Fibroblast of pulmonary artery (primary cell): Measurements from ENCODE around the gene SHB.

Source experiments
- DNase-seq: peaks from one replicate; pipeline ENCODE4 v3.0.0-alpha.2; 2010; ENCODE audit warnings: low read depth
- H3K4me3 ChIP-seq: replicated peaks from 2 replicates; pipeline ENCODE4 v1.5.1; 2011; ENCODE audit warnings: low read depth, mild to moderate bottlenecking, control low read depth, low read length, moderate library complexity
- TF ChIP-seq, protein P1 (sequence below): IDR thresholded peaks from 2 replicates; pipeline ENCODE4 v1.5.1; 2011; ENCODE audit warnings: mild to moderate bottlenecking, control low read depth, low read length, inconsistent platforms; ENCODE audit errors: missing control alignments

SHB gene

DNA sequence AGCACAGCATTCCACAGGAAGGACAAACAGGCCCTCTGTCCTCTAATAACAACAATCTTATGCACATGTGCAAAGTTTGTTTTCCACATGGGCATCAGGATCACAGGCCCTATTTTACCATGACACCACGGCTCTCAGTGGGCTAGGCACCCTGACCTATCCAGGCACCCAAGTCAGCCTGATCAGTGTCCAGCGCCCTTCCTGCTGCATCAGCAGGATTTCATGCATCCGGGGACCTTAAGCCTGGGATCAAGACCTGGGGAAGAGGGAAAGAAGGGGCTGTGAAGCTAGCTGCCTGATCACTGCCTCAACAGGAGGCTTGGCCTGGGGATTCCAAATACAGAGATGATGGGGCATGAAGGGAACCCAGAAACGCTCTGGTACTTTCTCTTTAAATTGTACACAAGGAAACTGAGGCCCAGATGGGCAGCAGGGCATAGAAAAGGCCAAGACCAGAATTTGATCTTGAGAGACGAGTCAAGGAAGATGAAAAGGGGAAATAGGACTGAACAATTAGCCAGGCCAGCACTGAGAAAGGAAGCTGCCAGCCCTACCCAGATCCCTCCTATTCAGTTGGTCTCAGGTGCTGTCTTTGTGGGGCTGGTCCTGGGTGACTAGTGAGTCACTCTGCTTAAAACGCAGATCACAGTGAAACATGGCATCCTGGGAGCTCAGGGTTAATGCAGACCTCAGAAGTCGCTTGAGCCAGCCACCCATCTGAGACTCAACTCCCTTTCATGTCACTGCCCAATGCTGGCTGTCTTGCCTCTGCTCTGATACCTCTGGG, 57.9 kb downstream of the SHB start:
- no peak for DNase-seq
- TF ChIP-seq, protein P1, sequence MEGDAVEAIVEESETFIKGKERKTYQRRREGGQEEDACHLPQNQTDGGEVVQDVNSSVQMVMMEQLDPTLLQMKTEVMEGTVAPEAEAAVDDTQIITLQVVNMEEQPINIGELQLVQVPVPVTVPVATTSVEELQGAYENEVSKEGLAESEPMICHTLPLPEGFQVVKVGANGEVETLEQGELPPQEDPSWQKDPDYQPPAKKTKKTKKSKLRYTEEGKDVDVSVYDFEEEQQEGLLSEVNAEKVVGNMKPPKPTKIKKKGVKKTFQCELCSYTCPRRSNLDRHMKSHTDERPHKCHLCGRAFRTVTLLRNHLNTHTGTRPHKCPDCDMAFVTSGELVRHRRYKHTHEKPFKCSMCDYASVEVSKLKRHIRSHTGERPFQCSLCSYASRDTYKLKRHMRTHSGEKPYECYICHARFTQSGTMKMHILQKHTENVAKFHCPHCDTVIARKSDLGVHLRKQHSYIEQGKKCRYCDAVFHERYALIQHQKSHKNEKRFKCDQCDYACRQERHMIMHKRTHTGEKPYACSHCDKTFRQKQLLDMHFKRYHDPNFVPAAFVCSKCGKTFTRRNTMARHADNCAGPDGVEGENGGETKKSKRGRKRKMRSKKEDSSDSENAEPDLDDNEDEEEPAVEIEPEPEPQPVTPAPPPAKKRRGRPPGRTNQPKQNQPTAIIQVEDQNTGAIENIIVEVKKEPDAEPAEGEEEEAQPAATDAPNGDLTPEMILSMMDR: no peak
- no peak overlapping the region for H3K4me3 ChIP-seq

DNA sequence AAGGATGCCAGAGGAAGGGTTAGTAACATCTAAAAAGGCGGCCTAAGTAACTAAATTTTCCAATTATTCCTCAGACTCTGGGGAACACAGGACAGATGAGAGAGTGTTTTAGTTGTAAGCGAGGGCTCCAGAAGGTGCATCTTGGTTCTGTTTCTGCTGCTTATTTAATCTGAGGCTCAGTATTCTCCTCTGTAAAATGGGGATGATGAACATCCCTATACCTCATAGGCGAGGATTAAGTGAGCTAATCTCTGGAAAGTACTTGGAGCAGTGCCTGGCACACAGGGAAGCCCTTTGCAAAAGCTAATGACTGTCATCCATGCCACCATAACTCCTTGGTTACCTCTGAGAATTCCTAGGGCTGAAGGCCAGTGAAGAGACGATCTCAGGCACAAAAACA, 59.0 kb downstream of the SHB start:
- TF ChIP-seq, protein P1: no peak
- DNase-seq: no peak
- H3K4me3 ChIP-seq: no peak overlapping the region

DNA sequence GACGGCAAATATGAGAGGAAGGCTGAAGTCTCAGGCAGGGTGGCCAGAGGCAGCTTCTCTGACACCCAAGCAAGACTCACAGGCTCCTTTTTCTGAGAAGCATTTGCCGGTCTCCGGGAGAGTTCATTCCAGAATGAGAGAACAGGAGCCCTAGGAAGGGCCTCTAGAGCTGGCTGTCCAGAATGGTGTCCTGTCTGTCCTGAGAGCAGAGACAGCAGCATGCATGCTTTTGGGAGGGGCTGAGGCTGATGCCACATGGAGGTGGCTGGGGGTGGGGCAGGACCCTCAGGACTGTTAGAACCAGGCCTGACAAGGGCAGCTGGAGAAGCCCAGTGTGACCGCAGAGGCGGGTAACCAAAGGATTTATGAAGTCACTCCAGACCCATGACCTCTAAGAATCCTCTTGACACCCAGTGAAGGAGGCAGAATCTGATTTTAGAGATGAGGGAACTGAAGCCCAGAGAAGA, 60.0 kb downstream of the SHB start:
- TF ChIP-seq, protein P1: no peak
- DNase-seq: no peak
- no peak overlapping the region for H3K4me3 ChIP-seq

DNA sequence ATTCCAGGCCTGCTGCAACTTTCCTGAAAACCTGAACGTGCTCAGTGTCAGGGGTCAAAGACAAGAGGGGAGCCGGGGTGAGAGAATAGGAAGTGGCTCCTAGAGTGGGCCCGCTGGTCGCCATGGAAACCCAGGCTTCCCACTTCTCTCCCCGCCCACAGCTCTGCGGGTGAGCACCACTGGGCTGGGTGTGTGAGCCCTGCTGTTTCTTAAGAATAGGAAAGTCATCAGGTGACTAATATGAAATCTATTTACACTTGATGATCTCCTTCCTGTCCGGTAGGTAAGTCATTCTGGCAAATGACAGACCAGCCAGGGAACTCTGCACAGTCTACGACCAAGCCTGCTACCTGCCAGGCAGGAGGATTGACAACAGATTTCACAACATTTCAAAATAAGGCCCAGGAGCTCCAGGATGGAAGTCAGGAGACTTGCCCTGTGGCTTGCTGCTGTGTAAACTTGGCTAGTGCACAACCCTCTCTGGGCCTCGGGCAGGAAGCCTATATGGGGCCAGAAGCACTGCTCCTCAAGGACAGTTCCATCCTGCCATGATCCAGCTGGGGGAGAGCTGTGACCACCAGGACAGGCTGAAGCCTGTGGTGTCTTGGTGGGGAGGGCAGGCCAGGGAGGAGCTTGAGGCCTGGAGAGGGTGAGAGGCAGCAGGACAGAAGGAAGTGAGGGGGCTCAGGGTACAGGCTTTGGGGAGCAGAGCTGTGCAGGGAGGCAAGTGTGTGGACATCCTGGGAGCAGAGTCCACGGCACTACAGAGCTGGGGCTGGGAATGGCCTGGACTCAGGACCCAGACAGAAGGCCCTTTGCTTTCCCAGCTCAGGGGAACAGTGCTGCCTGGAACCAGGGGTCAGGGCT, 60.6 kb downstream of the SHB start:
- DNase-seq: peak; percentile 82
- no peak overlapping the region for H3K4me3 ChIP-seq

DNA sequence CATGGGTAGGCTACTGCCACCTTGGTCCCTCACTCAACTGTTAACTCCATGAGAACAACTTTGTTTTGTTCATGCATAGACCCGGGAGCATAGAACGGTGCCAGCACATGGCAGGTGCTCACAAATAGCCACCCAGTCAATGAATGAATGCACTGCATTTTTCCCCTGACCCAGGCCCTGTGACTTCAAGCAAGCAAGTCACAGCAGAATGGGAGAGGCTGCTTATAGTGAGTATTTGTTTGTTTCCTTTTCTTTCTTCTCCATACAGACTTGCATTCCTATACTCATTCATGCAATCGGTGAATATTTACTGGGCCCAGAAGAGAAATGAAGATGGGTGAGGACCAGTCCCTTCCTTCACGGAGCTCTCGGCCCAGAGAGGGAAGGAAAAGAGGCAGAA, 62.0 kb downstream of the SHB start:
- TF ChIP-seq, protein P1: no peak
- DNase-seq: no peak
- H3K4me3 ChIP-seq: no peak overlapping the region

More for the DNA sequence above, 60.6 kb downstream of the SHB start:
- TF ChIP-seq, protein P1: no peak

DNA sequence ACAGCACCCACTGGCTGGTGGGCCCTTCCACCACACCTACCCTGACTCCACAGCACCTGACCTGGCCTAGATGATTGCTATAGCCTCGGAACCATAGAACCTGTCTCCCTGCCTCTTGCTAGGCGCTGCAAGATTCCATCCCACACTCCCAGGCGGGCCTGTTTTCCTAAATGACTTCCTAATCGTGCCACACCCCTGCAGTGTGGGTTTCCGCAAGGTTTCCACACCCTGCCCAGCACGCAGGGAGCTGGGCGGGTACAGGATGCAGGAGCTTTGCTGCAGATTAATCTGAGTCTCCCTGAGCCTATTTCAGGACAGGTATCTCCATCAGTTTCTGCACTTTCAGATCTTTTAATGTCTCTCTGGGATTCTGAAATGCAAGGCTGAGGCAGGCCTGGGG, 62.9 kb downstream of the SHB start:
- TF ChIP-seq, protein P1: no peak
- DNase-seq: no peak
- no peak overlapping the region for H3K4me3 ChIP-seq
